OCI-LY3 (cell line): ENCODE measurements around the gene MICU1.

Experiments used
- H2AFZ ChIP-seq: fragments of 200-600, 300-600 bp; shearing (Covaris generic); 2 replicates; pipeline ENCODE4 v1.6.0; 2014; ENCODE audit warnings: antibody characterized with exemption, low read depth, low read length
- H3K27ac ChIP-seq: fragments of 200-600, 300-600 bp; sonication (generic); 2 replicates; pipeline ENCODE4 v1.5.1; 2014; ENCODE audit warnings: mild to moderate bottlenecking, low read length, moderate library complexity, mixed read lengths
- H3K27me3 ChIP-seq: fragments of 200-600, 300-600 bp; sonication (generic); 2 replicates; pipeline ENCODE4 v1.6.1; 2014; ENCODE audit warnings: low read depth, low read length, mixed read lengths
- H3K36me3 ChIP-seq: fragments of 200-600, 300-600 bp; sonication (generic); replicated peaks from 2 replicates; pipeline ENCODE3; 2014; ENCODE audit warnings: low read depth, low read length, mixed read lengths
- H3K4me1 ChIP-seq: fragments of 300-600, 200-600 bp; sonication (generic); 2 replicates; pipeline ENCODE4 v1.6.1; 2014; ENCODE audit warnings: low read length, mixed read lengths
- H3K4me2 ChIP-seq: fragments of 200-600, 300-600 bp; sonication (generic); 2 replicates; pipeline ENCODE4 v1.6.1; 2014; ENCODE audit warnings: low read length, mixed read lengths
- H3K4me3 ChIP-seq: fragments of 300-600, 200-600 bp; sonication (generic); 2 replicates; pipeline ENCODE4 v1.5.1; 2014; ENCODE audit warnings: antibody characterized with exemption, mild to moderate bottlenecking, low read length, moderate library complexity
- H3K79me2 ChIP-seq: fragments of 300-600, 200-600 bp; shearing (Covaris generic); 2 replicates; pipeline ENCODE4 v1.6.1; 2014; ENCODE audit warnings: mild to moderate bottlenecking, low read length, mixed read lengths
- H3K9ac ChIP-seq: fragments of 300-600, 200-600 bp; shearing (Covaris generic); 2 replicates; pipeline ENCODE4 v1.6.0; 2014; ENCODE audit warnings: mild to moderate bottlenecking, low read length, moderate library complexity
- H3K9me3 ChIP-seq: fragments of 200-600, 300-600 bp; shearing (Covaris generic); 2 replicates; pipeline ENCODE4 v1.6.1; 2014; ENCODE audit warnings: low read length, mixed read lengths; ENCODE audit not compliant: insufficient read depth
- H4K20me1 ChIP-seq: fragments of 200-600, 300-600 bp; sonication (generic); 2 replicates; pipeline ENCODE4 v1.6.1; 2016; ENCODE audit warnings: low read length, mixed read lengths; ENCODE audit not compliant: insufficient read depth
- EZH2phosphoT487 ChIP-seq: fragments of 200-600 bp; shearing (Covaris generic); IDR thresholded peaks from 2 replicates; pipeline ENCODE4 v1.6.1; 2018; ENCODE audit warnings: antibody characterized with exemption, mixed run types, low read depth
- TF ChIP-seq, protein P1 (sequence below): fragments of 200-600, 300-600 bp; sonication (generic); IDR thresholded peaks from 2 replicates; pipeline ENCODE4 v1.5.1; 2014; ENCODE audit warnings: antibody characterized with exemption, low read length, low read depth

The MICU1 gene

DNA sequence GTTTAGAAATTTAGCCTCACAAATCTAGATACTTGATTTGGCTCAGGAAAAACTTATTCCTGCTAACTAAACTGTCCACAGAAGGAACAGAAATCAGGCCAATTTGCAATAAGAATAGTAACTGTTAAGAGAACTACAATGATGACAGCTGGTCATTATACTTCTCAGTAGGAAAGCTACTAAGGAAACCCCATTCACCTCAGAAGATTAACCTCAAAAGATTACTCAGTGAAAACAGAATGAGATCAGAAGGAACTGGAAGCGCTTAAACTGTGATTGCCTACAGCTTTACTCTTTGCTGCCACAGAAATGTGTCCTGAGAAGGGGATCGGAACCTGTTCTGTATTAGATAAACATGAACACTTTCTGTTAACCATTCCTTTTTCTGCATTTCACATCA, 246.8 kb downstream of the MICU1 start:
- H3K79me2 ChIP-seq = no peaks in the 10 kb centered on the region
- H3K9me3 ChIP-seq = no peaks in the 10 kb centered on the region
- H3K4me2 ChIP-seq = peak overlapping the region; percentile 34
- peaks cover 33% of the 10 kb centered on the region for H3K4me1 ChIP-seq
- no peaks in the 10 kb centered on the region for H4K20me1 ChIP-seq
- H3K9ac ChIP-seq = no peak overlapping the region
- H3K27ac ChIP-seq = peak overlapping the region; percentile 51
- TF ChIP-seq, protein P1, sequence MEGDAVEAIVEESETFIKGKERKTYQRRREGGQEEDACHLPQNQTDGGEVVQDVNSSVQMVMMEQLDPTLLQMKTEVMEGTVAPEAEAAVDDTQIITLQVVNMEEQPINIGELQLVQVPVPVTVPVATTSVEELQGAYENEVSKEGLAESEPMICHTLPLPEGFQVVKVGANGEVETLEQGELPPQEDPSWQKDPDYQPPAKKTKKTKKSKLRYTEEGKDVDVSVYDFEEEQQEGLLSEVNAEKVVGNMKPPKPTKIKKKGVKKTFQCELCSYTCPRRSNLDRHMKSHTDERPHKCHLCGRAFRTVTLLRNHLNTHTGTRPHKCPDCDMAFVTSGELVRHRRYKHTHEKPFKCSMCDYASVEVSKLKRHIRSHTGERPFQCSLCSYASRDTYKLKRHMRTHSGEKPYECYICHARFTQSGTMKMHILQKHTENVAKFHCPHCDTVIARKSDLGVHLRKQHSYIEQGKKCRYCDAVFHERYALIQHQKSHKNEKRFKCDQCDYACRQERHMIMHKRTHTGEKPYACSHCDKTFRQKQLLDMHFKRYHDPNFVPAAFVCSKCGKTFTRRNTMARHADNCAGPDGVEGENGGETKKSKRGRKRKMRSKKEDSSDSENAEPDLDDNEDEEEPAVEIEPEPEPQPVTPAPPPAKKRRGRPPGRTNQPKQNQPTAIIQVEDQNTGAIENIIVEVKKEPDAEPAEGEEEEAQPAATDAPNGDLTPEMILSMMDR = no peak
- no peak for TF ChIP-seq EZH2phosphoT487
- no peaks in the 10 kb centered on the region for H3K36me3 ChIP-seq
- no peaks in the 10 kb centered on the region for H3K27me3 ChIP-seq
- H3K4me3 ChIP-seq = peak overlapping the region; percentile 14; the same call in 1 of the 2 replicates
- H2AFZ ChIP-seq = no peak overlapping the region

- H3K4me2 ChIP-seq = no peak overlapping the region
- no peaks in the 10 kb centered on the region for H4K20me1 ChIP-seq
- H3K79me2 ChIP-seq = no peaks in the 10 kb centered on the region
- no peak overlapping the region for H2AFZ ChIP-seq
- H3K4me1 ChIP-seq = peaks cover 33% of the 10 kb centered on the region
- TF ChIP-seq, protein P1 = peak; percentile 66
- TF ChIP-seq EZH2phosphoT487 = no peak
- H3K36me3 ChIP-seq = no peaks in the 10 kb centered on the region
- H3K27ac ChIP-seq = no peak overlapping the region
- no peak overlapping the region for H3K9ac ChIP-seq
- no peak overlapping the region for H3K4me3 ChIP-seq
- H3K27me3 ChIP-seq = no peaks in the 10 kb centered on the region
- H3K9me3 ChIP-seq = no peaks in the 10 kb centered on the region
Observed at GRCh38 chr10:72375585-72375984, 250.3 kb downstream of the MICU1 start.

GRCh38 chr10:72375173-72375572, 250.7 kb downstream of the MICU1 start:
- H3K79me2 ChIP-seq = no peaks in the 10 kb centered on the region
- no peaks in the 10 kb centered on the region for H4K20me1 ChIP-seq
- no peaks in the 10 kb centered on the region for H3K9me3 ChIP-seq
- no peaks in the 10 kb centered on the region for H3K36me3 ChIP-seq
- H3K9ac ChIP-seq = no peak overlapping the region
- TF ChIP-seq EZH2phosphoT487 = no peak
- TF ChIP-seq, protein P1 = no peak
- H3K4me3 ChIP-seq = no peak overlapping the region
- no peaks in the 10 kb centered on the region for H3K27me3 ChIP-seq
- H3K27ac ChIP-seq = no peak overlapping the region
- H3K4me1 ChIP-seq = peaks cover 33% of the 10 kb centered on the region
- H3K4me2 ChIP-seq = no peak overlapping the region
- no peak overlapping the region for H2AFZ ChIP-seq

- TF ChIP-seq EZH2phosphoT487 = no peak
- TF ChIP-seq, protein P1 = no peak
- Histone ChIP-seq H3K27me3 (no peaks in the 10 kb centered on the region), H3K36me3 (no peaks in the 10 kb centered on the region), H3K79me2 (no peaks in the 10 kb centered on the region), H2AFZ (no peak overlapping the region), H3K9ac (no peak overlapping the region), H3K4me1 (no peaks in the 10 kb centered on the region), H4K20me1 (no peaks in the 10 kb centered on the region), H3K27ac (no peak overlapping the region), H3K4me3 (no peak overlapping the region), H3K4me2 (no peak overlapping the region), H3K9me3 (no peaks in the 10 kb centered on the region)
Observed at GRCh38 chr10:72370201-72370722, 255.6 kb downstream of the MICU1 start.
